Neural cell (in vitro differentiated cells): ENCODE data around the gene COL20A1.

ENCODE experiments used
- EZH2 ChIP-seq: fragments of 200-600, 300-800 bp; shearing (Covaris generic), sonication (generic); IDR thresholded peaks from 2 replicates; pipeline ENCODE4 v1.6.1; 2014; ENCODE audit warnings: antibody characterized with exemption, low read length, borderline replicate concordance, mild to moderate bottlenecking; ENCODE audit not compliant: insufficient read depth, poor library complexity, severe bottlenecking
- REST ChIP-seq: IDR thresholded peaks from 2 replicates; pipeline ENCODE4 v1.6.1; 2012; ENCODE audit warnings: borderline replicate concordance
- SMC3 ChIP-seq: fragments of 450-650 bp; conservative IDR thresholded peaks from 2 replicates; pipeline ENCODE4 v1.6.1; 2014; ENCODE audit warnings: antibody characterized with exemption, mild to moderate bottlenecking, moderate library complexity; ENCODE audit not compliant: poor library complexity
- TF ChIP-seq, protein P1 (sequence below): fragments of 450-650 bp; IDR thresholded peaks from 2 replicates; pipeline ENCODE4 v1.5.1; 2014; ENCODE audit warnings: antibody characterized with exemption, mild to moderate bottlenecking, moderate library complexity; ENCODE audit not compliant: poor library complexity, severe bottlenecking

DNA sequence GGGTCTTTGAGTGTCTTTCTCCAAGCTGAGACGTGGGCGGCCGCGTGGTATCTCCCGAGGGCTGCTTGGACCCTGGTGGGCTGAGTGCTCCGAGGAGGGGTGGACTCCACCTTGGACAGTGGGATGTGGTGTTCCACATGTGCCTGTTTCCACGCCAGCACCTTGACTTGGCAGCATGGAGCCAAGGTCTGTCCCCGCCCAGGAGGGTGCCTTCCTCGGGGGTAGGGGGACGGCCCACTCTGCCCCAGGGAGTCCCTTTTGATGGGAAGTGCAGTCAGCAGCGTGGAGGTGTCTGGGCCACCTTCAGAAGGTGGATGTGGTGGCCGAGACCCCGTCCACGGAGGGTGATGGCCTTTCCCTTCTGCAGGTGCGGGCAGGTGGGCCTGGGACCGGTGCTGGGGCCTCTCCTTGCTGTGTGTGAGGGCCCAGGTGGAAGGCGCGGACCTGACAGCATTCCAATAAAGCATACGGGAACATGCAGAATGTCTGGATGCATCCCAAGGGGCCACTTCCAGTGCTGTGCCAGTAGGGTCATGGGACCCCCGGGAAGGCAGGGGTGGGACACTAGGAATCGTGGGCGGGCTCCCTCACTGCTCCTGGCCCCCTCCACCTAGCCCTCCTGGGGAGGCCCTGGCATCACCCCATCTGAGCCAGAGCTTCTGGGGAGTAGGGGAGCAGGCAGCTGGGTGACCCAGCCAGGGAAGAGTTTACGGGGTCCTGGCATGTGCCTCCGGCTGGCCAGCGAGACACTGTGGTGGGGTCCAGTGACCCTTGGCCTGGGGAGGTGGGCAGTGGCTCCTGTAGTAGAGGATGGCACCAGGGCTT, 3.5 kb upstream of the COL20A1 start:
- TF ChIP-seq, protein P1, sequence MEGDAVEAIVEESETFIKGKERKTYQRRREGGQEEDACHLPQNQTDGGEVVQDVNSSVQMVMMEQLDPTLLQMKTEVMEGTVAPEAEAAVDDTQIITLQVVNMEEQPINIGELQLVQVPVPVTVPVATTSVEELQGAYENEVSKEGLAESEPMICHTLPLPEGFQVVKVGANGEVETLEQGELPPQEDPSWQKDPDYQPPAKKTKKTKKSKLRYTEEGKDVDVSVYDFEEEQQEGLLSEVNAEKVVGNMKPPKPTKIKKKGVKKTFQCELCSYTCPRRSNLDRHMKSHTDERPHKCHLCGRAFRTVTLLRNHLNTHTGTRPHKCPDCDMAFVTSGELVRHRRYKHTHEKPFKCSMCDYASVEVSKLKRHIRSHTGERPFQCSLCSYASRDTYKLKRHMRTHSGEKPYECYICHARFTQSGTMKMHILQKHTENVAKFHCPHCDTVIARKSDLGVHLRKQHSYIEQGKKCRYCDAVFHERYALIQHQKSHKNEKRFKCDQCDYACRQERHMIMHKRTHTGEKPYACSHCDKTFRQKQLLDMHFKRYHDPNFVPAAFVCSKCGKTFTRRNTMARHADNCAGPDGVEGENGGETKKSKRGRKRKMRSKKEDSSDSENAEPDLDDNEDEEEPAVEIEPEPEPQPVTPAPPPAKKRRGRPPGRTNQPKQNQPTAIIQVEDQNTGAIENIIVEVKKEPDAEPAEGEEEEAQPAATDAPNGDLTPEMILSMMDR, result no peak
- TF ChIP-seq REST, result no peak
- TF ChIP-seq EZH2, result no peak
- TF ChIP-seq SMC3, result no peak
